ENCODE data around the gene ARL2BP.
A peak's percentile ranks its signal among the peaks of the same experiment; 100 is the strongest.

The ARL2BP gene

GRCh38 chr16:57283214-57283958 lies 38.3 kb downstream of the ARL2BP start:
- DNase-seq (ENCODE audit: low spot score), result no peak

GRCh38 chr16:57283959-57284208 lies 38.8 kb downstream of the ARL2BP start:
- DNase-seq (ENCODE audit: low spot score), result no peak

GRCh38 chr16:57284209-57284951 lies 39.3 kb downstream of the ARL2BP start, which contains the start of gene PLLP:
Gene PLLP (minus strand): TSS chr16:57284672. CDS start chr16:57284540, 132 bp downstream.
- peak; percentile 79 for DNase-seq (ENCODE audit: low spot score)

DNA sequence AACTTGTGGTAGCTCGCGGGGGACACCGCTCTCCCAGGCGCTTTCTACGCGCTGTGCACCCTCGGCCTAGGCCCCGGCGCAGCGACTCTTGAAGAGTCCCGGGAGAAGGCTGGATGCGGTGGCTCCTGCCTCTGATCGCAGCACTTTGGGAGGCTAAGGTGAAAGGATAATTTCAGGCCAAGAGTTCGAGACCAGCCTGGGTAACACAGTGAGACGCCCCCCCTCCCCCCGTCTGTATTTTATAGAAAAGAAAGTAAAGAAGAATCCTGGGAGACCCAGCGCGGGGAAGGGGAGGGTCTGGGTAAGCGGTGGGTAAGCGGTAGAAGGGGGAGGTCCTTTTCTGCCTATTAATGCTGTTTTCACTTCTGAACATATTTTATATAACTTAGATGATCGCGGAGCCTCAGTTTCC lies 39.9 kb downstream of the ARL2BP start:
- DNase-seq (ENCODE audit: low spot score), result no peak

DNA sequence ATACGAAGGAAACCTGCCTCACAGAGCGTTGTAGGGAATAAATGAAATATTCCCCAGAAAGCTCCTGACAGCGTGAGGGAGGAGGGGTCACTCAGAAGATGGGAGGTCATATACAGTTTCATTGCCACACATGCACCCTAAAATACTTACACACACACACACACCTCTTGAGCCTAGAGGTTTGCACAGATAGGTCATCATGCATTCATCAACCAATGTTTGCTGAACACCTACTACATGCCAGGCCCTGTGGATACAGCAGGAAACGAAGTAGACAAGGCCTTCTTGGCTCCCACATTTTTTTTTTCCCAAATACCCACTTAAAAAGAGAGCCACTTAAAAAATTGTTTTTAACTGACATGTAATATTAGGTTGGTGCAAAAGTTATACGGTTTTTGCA lies 40.3 kb downstream of the ARL2BP start:
- DNase-seq (ENCODE audit: low spot score), result no peak

GRCh38 chr16:57289391-57290257 lies 44.6 kb downstream of the ARL2BP start:
- DNase-seq (ENCODE audit: low spot score), result no peak

- DNase-seq (ENCODE audit: low spot score), result no peak
These were observed 52.8 kb downstream of the ARL2BP start for GRCh38 chr16:57297856-57298255.

DNA sequence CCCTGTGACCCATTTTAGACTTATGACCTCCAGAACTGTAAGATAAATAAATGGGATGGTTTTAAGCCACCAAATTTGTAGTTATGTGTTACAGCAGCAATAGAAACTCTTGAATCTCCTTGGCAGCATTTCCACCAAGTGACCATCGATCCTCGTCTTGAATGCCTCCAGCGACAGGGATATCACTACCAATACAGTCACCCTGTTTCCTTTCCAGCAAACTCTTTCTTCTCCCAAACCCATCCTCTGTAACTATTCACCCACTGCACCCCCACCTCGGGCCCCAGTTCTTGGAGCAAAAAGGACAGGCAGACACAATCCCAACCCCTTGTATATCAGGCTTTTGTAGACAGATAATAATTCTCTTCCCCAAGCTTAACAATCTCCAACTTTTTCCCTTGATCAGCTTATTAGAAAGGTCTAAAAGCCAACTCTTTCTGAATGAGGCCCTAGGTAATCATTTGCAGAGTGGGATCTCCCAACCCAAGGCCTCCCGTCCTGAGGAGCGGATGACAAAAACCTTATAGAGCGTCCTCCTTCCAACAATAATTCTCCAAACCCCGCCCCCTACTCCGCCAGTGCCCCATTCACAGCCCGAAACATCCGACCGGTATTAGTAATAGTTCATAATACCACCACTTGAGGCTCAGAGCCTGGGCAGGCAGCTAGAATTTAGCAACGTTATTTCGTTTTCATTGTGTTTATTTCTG lies 54.1 kb downstream of the ARL2BP start:
- no peak for DNase-seq (ENCODE audit: low spot score)

DNA sequence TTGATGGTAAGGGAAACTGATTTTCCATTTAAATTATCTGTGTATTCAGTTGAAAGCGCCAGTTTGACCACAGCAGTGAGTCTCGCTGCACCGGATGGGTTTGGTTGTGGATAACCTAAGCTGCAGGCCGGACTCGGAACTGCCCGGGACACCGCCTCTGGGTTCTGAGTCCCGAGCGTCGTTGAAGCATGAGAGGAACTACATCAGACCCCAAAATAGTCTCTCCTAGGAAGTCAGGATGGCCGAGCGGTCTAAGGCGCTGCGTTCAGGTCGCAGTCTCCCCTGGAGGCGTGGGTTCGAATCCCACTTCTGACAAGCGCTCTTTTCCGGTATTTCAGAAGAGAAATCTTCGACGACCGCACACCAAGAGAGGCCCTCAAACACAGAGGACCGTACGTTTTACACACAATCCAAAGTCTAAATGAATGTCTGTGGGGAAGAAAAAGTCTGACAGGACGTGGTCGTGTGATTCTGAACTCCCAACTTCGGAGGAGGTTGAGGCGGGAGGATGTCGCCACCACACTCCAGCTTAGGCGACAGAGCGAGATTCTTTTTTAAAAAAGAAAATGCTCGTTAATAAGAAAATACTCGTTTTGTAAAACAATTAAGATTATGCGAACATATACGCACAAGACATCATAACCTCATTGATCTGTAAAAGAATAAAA lies 54.8 kb downstream of the ARL2BP start:
- DNase-seq (ENCODE audit: low spot score), result no peak

GRCh38 chr16:57300387-57301125 lies 55.5 kb downstream of the ARL2BP start:
- DNase-seq (ENCODE audit: low spot score), result peak; percentile 74

DNA sequence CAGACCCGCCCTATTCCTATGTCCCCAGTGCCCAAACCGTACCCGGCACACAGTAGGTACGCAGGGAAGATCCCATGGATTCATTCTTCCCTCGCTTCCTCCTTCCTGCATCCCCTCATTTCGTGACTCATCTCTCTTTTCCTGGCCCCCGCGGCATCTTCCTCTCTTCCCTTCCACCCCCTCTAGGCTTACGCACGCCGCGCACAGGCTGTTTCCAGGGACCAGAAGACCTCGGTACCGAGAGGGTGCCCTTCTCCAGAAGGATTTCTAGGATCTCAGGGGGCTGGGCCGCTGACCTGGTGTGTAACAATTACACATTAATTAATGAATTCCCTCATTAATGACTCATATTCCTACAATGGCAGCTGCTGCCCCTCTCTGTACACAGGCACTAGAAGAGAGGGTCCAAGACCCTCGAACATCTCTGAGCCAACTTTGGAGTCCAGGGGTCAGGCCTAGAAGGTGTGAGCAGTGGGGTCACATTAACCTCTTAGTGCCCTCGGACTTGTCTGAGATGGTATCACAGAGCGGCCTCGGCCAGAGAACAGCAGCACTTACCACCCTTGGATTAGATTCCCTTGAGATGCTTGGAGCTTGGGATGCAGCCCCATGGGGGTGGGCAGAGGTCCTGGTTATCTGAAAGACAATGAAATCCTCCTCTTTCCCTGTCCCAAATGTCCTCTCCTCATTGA lies 56.2 kb downstream of the ARL2BP start:
- no peak for DNase-seq (ENCODE audit: low spot score)

Measured in HuH-7.5 (cell line).